Upper lobe of right lung (tissue), 1 donor: ENCODE data around the gene VSTM2B. TPM values are rescaled to one million over a fixed set of nuclear protein-coding genes. Genes with fewer than 3 reads are reported as not detected.
A peak's percentile ranks its signal among the peaks of the same experiment; 100 is the strongest.

ENCODE experiments used
- ATAC-seq: fragments of 200-7000 bp; cut with Tn5 transposase; one replicate; pipeline ENCODE4 v1.9.1; 2020; ENCODE audit warnings: mild to moderate bottlenecking, moderate library complexity
- DNase-seq: peaks from one replicate; pipeline ENCODE4 v3.0.0-alpha.2; 2020
- H3K27ac ChIP-seq: fragments of 200-600 bp; one replicate; pipeline ENCODE4 v1.8.0; 2022
- H3K27me3 ChIP-seq: fragments of 200-600 bp; one replicate; pipeline ENCODE4 v1.8.0; 2022; ENCODE audit warnings: mild to moderate bottlenecking
- H3K36me3 ChIP-seq: fragments of 200-600 bp; one replicate; pipeline ENCODE4 v1.8.0; 2022
- H3K4me1 ChIP-seq: fragments of 200-600 bp; one replicate; pipeline ENCODE4 v1.8.0; 2022
- H3K4me3 ChIP-seq: fragments of 200-600 bp; one replicate; pipeline ENCODE4 v1.8.0; 2022; ENCODE audit warnings: mild to moderate bottlenecking
- H3K9me3 ChIP-seq: fragments of 200-600 bp; one replicate; pipeline ENCODE4 v1.8.0; 2022
- intact Hi-C: fragments of 100-400 bp; cut with DNase I; formaldehyde crosslinking; loops from one replicate; pipeline ENCODE4 v1.11.0; 2022
- total RNA-seq: library from RNA; stranded (reverse); fragmentation: NEBNext Ultra II Directional; extraction: Animal tissue kit (Norgen Biotek cat#: 25700); gene quantifications from one replicate; pipeline ENCODE4 v1.2.1, GENCODE V29; 2021
- TF ChIP-seq, protein P1 (sequence below): fragments of 200-600 bp; IDR thresholded peaks from one replicate; pipeline ENCODE4 v1.8.0; 2022; ENCODE audit warnings: antibody characterized with exemption
- donor health status: DM: no; HTN: yes; CAD: no; lungs with severe emphysema.

The VSTM2B gene
- total RNA-seq, 1 donor from 2014 or later: not detected

DNA sequence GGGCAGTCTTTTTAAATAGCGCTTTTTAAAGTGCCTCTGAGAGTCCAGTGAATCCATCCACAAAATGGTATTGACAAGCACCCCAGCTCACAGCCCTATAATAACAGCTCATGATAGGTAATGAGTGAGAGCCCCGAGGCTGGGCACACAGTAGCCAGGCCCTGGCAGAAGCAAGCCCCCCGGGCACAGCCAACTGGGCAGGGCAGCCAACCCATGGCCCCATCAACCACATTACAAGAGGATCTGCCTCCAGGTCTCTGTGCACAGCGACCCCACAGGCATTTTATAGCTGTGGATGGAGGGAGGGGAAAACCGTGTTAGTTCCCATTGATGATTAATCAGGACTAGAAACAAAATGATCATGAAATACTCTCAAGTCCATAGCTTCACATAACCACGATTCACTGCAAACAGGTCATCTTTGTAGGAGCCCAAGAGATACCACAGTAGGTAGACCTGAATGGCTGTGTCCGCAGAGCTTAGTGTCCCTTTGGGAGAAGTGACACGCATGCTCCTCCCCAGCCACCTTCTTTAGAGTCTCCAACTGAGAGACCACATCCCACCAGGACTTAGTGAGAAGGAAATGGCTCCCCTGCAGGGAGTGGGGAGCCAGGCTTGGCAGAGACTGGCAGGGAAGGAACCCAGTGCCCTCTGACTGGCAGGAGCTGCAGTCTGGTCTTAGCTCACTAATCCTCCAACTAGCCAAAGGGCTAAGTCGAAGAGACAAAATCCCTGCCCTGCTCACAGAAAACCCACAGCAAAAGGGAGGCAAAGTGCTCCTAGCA is 4.3 kb upstream of the VSTM2B start:
- H3K4me3 ChIP-seq: no peak overlapping the region
- intact Hi-C loops: no loop called here
- H3K36me3 ChIP-seq: no peaks in the 10 kb centered on the region
- H3K9me3 ChIP-seq: no peaks in the 10 kb centered on the region
- peaks cover 56% of the 10 kb centered on the region for H3K27me3 ChIP-seq
- no peak overlapping the region for H3K27ac ChIP-seq
- DNase-seq (peak; percentile 34), ATAC-seq (no peak)
- no peaks in the 10 kb centered on the region for H3K4me1 ChIP-seq
- TF ChIP-seq, protein P1, sequence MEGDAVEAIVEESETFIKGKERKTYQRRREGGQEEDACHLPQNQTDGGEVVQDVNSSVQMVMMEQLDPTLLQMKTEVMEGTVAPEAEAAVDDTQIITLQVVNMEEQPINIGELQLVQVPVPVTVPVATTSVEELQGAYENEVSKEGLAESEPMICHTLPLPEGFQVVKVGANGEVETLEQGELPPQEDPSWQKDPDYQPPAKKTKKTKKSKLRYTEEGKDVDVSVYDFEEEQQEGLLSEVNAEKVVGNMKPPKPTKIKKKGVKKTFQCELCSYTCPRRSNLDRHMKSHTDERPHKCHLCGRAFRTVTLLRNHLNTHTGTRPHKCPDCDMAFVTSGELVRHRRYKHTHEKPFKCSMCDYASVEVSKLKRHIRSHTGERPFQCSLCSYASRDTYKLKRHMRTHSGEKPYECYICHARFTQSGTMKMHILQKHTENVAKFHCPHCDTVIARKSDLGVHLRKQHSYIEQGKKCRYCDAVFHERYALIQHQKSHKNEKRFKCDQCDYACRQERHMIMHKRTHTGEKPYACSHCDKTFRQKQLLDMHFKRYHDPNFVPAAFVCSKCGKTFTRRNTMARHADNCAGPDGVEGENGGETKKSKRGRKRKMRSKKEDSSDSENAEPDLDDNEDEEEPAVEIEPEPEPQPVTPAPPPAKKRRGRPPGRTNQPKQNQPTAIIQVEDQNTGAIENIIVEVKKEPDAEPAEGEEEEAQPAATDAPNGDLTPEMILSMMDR: no peak

DNA sequence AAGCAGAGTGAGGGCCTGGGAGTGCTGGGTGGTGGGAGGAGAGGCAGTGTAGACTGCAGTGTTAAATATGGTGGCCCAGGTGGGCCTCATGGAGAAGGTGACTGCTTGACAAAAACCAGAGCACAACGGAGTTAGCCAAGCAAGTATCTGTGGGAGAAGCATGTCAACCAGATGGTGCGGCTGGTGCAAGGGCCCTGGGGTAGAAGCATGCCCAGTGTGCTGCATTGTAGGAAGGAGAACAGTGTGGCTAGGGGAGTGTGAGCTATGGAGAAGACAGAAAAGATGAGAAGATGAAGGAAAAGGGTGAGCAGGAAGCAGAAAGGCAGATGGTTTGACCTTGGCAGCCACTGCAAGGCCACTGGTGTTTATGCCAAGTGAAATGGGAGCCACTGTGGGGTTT is 2.2 kb upstream of the VSTM2B start:
- peak; percentile 32 for DNase-seq
- H3K4me1 ChIP-seq: peaks cover 7% of the 10 kb centered on the region
- TF ChIP-seq, protein P1: no peak
- H3K27ac ChIP-seq: no peak overlapping the region
- no peak for ATAC-seq
- no peaks in the 10 kb centered on the region for H3K36me3 ChIP-seq
- peaks cover 77% of the 10 kb centered on the region for H3K27me3 ChIP-seq
- no peaks in the 10 kb centered on the region for H3K9me3 ChIP-seq
- H3K4me3 ChIP-seq: no peak overlapping the region
- intact Hi-C loops: no loop called here

DNA sequence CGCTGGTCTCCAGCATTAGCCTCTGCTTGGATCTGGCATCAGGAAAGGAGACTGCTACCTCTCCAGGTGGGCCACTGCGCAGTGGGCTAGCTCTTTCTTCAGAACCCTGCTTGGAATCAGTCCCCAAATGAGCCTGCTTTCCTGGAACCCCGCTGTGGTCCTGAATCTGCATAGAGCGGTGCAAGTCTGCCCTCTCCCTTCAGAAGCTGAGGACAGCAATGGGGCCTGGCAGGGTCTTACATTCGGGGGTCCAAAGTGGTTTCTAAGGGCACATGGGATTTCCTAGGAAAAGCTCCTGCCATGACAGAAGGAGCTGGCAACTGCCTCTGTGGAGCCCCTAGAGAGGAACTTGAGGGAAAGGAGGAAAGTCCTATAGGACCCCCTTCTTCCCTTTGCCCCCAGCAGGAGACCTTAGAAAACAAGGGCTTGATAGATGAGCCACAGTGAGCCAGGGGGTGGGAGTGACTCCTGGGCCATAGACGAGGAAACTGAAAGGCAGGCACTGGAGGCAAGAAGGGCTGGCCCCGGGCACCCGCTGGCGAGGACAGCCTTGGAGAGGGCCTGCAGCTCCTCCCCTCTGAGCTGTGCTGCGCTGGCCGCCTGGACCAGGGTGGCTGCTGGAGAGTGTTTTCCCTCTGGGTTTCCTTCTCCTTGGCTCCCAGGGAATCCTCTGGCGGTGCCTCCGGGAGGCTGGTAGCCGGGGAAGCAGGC is 1.4 kb upstream of the VSTM2B start:
- peaks cover 7% of the 10 kb centered on the region for H3K4me1 ChIP-seq
- no peak for ATAC-seq
- DNase-seq: peak; percentile 38
- intact Hi-C loops: no loop called here
- peaks cover 85% of the 10 kb centered on the region for H3K27me3 ChIP-seq
- TF ChIP-seq, protein P1: no peak
- H3K36me3 ChIP-seq: no peaks in the 10 kb centered on the region
- H3K4me3 ChIP-seq: no peak overlapping the region
- no peaks in the 10 kb centered on the region for H3K9me3 ChIP-seq
- no peak overlapping the region for H3K27ac ChIP-seq

DNA sequence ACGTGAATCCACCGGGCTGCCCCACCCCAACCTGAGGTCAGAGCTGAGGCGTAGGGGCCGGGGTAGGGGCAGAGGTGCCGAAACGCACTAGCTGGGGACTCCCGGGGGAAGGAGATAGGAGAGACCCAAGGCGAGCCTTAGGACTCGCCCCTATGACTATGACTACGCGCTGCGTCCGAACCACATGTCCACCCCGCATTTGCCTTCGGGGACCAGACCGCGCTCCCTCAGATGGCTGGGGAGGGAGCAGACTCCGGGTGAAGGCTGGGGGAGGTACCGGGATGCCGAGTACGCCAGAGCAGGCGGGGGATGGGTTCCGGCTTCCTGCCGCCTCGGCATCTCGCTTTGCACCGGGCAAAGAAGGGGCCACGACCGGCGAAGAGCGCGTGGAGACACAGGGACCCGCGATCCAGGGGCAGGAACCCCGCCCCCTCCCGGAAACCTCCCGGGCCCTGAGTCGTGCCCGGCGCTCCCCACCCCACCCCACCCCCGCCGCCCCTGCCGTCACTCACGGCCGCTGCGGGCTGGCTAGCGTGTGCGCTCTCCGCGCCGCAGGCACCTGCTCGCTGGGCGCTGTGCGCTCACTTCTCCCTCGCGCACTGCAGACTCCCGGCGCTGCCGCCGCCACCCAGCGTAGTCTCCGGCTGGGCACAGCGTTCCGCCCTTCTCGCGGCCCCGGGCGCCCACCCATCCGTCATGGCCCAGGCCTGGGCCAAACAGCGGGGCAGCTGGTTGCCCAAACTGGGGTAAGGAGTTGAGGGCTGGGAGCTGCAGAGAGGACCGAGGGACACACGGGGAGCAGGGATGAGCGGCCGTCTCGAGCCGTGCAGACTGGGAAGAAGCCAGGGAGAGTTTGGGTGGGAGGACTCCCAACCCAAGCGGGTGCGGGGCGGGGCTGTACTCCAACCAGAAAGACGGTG is 622 bp upstream of the VSTM2B start:
- Histone ChIP-seq H3K36me3 (no peaks in the 10 kb centered on the region), H3K27me3 (peaks cover 85% of the 10 kb centered on the region), H3K4me1 (peaks cover 7% of the 10 kb centered on the region), H3K9me3 (no peaks in the 10 kb centered on the region), H3K4me3 (no peak overlapping the region), H3K27ac (no peak overlapping the region)
- ATAC-seq (no peak), DNase-seq (peak; percentile 54)
- TF ChIP-seq, protein P1: no peak
- intact Hi-C loops: no loop called here

DNA sequence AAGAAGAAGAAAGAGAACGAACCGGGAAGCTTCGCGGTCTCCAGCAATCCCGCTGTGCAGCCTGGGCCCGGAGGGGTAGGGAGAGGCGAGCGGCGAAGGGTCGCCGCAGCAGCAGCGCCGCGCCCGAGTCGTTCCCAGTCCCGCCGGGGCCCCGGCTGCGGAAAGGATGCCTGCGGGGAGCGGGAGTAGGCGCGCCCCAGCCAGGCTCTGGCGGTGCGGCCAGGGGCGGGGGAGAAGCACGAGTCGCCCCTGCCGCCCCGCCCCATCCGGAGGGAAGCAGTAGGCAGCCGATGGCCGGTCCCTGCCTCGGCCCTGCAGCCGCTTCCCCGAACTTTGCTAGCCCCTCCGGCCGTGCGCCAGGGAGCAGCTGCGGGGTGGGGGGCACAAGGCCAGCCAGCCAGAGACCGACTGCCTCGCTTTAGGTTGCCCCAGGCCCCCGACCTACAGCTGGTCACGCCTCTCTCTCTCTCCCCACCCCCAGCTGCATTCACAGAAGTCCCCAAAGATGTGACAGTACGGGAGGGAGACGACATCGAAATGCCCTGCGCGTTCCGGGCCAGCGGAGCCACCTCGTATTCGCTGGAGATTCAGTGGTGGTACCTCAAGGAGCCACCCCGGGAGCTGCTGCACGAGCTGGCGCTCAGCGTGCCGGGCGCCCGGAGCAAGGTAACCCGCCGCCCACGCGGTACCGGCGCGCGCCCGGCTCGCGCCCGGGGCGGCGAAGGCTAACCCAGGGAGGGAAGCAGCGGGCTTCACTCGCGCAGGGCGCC is 1.1 kb downstream of the VSTM2B start:
- peak; percentile 55 for DNase-seq

More for the DNA sequence above, 1.1 kb downstream of the VSTM2B start:
- Histone ChIP-seq H3K27me3 (peaks cover 93% of the 10 kb centered on the region), H3K27ac (no peak overlapping the region), H3K4me1 (peaks cover 7% of the 10 kb centered on the region), H3K9me3 (no peaks in the 10 kb centered on the region), H3K36me3 (no peaks in the 10 kb centered on the region), H3K4me3 (no peak overlapping the region)
- TF ChIP-seq, protein P1: no peak
- intact Hi-C loops: no loop called here
- ATAC-seq: no peak
